ENCODE results near the gene NUP210L.

DNA sequence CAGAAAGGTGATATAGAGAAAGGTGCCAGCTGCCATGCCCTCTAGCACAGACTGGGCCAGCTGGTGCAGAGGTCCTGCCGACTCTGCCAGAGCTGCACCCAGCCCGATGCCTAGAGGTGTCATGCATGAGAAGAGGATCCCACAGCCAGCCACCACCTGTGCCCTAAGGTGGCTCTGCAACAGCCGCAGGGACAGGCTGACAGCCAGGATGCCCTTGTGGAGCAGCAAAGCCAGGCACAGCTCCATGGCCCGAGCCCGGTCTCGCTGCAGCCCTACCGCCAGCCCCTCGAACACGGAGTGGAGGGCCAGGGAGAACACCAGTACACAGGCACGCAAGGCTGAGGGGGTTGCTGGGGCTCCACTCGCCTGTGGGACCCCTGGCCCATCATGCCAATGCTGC is 194.7 kb downstream of the NUP210L start:
- TF ChIP-seq, protein P1, sequence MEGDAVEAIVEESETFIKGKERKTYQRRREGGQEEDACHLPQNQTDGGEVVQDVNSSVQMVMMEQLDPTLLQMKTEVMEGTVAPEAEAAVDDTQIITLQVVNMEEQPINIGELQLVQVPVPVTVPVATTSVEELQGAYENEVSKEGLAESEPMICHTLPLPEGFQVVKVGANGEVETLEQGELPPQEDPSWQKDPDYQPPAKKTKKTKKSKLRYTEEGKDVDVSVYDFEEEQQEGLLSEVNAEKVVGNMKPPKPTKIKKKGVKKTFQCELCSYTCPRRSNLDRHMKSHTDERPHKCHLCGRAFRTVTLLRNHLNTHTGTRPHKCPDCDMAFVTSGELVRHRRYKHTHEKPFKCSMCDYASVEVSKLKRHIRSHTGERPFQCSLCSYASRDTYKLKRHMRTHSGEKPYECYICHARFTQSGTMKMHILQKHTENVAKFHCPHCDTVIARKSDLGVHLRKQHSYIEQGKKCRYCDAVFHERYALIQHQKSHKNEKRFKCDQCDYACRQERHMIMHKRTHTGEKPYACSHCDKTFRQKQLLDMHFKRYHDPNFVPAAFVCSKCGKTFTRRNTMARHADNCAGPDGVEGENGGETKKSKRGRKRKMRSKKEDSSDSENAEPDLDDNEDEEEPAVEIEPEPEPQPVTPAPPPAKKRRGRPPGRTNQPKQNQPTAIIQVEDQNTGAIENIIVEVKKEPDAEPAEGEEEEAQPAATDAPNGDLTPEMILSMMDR (IDR thresholded peaks at IDR 0.05) = no peak
- TF ChIP-seq POLR2A (IDR thresholded peaks at IDR 0.05) = no peak
